Measurements from ENCODE around the gene GATAD1. TPM values are rescaled to one million over a fixed set of nuclear protein-coding genes. Genes with fewer than 3 reads are reported as not detected.

Gene GATAD1
- polyA plus RNA-seq, 1 of the 3 experiments (the other 2 are of a cell fraction), result 30.6 TPM

GRCh38 chr7:92400013-92400412, 47.3 kb upstream of the GATAD1 start:
- H2AFZ ChIP-seq (ENCODE audit: low read depth), result no peak overlapping the region
- H3K27me3 ChIP-seq (ENCODE audit: insufficient read depth), result no peaks in the 10 kb centered on the region
- H3K4me1 ChIP-seq (ENCODE audit: control insufficient read depth in 1 of 2, insufficient read depth in 2 of 2, low read depth in 1 of 2, low read length in 1 of 2), result no peaks in the 10 kb centered on the region
- H3K9me2 ChIP-seq, result no peaks in the 10 kb centered on the region
- TF ChIP-seq CTCF (IDR thresholded peaks at IDR 0.05) (no peak), NFIC (IDR thresholded peaks at IDR 0.05; ENCODE audit: borderline replicate concordance) (no peak), POLR2AphosphoS5 (IDR thresholded peaks at IDR 0.05; ENCODE audit: low read depth, low read length) (no peak), ZBTB33 (IDR thresholded peaks at IDR 0.05; ENCODE audit: borderline replicate concordance, low read depth) (no peak), TAF1 (IDR thresholded peaks at IDR 0.05; ENCODE audit: borderline replicate concordance, low read depth, low read length) (no peak), TEAD4 (IDR thresholded peaks at IDR 0.05; ENCODE audit: borderline replicate concordance, insufficient read depth) (no peak), RCOR1 (IDR thresholded peaks at IDR 0.05; ENCODE audit: low read length) (no peak), RFX5 (IDR thresholded peaks at IDR 0.05; ENCODE audit: low read length) (no peak), REST (IDR thresholded peaks at IDR 0.05; ENCODE audit: low read depth, low read length) (no peak), EP300 (IDR thresholded peaks at IDR 0.05; ENCODE audit: borderline replicate concordance in 1 of 2, low read depth in 1 of 2, low read length in 1 of 2) (no peak), FOXM1 (IDR thresholded peaks at IDR 0.05; ENCODE audit: low read depth) (no peak), RAD21 (IDR thresholded peaks at IDR 0.05; ENCODE audit: low read length) (no peak), NRF1 (IDR thresholded peaks at IDR 0.05; ENCODE audit: low read depth, low read length) (no peak), RXRA (IDR thresholded peaks at IDR 0.05; ENCODE audit: borderline replicate concordance, low read depth) (no peak), USF1 (IDR thresholded peaks at IDR 0.05; ENCODE audit: borderline replicate concordance, low read depth) (no peak), MXI1 (IDR thresholded peaks at IDR 0.05; ENCODE audit: low read depth, low read length) (no peak), FOSL2 (IDR thresholded peaks at IDR 0.05; ENCODE audit: borderline replicate concordance, low read depth) (no peak)
- H4K20me1 ChIP-seq (ENCODE audit: insufficient read depth), result no peaks in the 10 kb centered on the region
- H3K4me3 ChIP-seq (ENCODE audit: low read depth in 2 of 2, low read length in 1 of 2), result no peak overlapping the region
- 96% methylated on average over 2 of the region's 2 CpGs for WGBS (ENCODE audit: low lambda C conversion rate)
- no peak overlapping the region for H3K27ac ChIP-seq (ENCODE audit: low read depth in 2 of 2, low read length in 1 of 2)
- peaks cover 55 to 69% of the 10 kb centered on the region in 2 experiments for H3K36me3 ChIP-seq (replicated peaks in 1 of 2; ENCODE audit: control insufficient read depth in 1 of 2, insufficient read depth in 2 of 2, low read length in 1 of 2)
- no peaks in the 10 kb centered on the region for H3K79me2 ChIP-seq (ENCODE audit: insufficient read depth)
- ChIA-PET POLR2A (no interaction called here), CTCF (no interaction called here)
- DNase-seq, result no peak
- peaks cover 5% of the 10 kb centered on the region for H3F3A ChIP-seq (replicated peaks; ENCODE audit: insufficient read depth)
- no peak overlapping the region for H3K9ac ChIP-seq
- no peak overlapping the region for H3K4me2 ChIP-seq
- H3K9me3 ChIP-seq, result no peaks in the 10 kb centered on the region

All from SK-N-SH (cell line).